Small intestine (tissue), 16 donors: ENCODE data around the gene KDM4B. TPM values are rescaled to one million over a fixed set of nuclear protein-coding genes. Genes with fewer than 3 reads are reported as not detected.

Source experiments
- DNase-seq, 2 donors: peaks; one replicate each; pipeline versions ENCODE4 v3.0.0 to v3.0.0-alpha.2; 2013
- FAIRE-seq: peaks from 2 replicates; lab custom pipeline; 2012; peaks lifted over from hg19 to GRCh38; lab: Jason Lieb, UNC
- H3K27ac ChIP-seq, 3 donors: one replicate each; pipeline ENCODE4 v1.5.1; 2013; ENCODE audit warnings: low read length in 2 of 3, mild to moderate bottlenecking in 2 of 3, control low read depth in 1 of 3, inconsistent platforms in 1 of 3, low read depth in 1 of 3, moderate library complexity in 1 of 3
- H3K27me3 ChIP-seq, 3 donors: one replicate each; pipeline ENCODE4 v1.6.1; 2013; ENCODE audit warnings: low read length in 3 of 3, inconsistent platforms in 1 of 3; ENCODE audit not compliant: control insufficient read depth in 3 of 3, insufficient read depth in 3 of 3
- H3K36me3 ChIP-seq, 3 donors: one replicate each; pipeline ENCODE4 v1.6.1; 2013; ENCODE audit warnings: low read length in 3 of 3, inconsistent platforms in 1 of 3, low read depth in 1 of 3, mild to moderate bottlenecking in 1 of 3, moderate library complexity in 1 of 3; ENCODE audit not compliant: control insufficient read depth in 3 of 3, insufficient read depth in 2 of 3
- H3K4me1 ChIP-seq, 3 donors: one replicate each; pipeline ENCODE4 v1.6.1; 2013; ENCODE audit warnings: low read length in 2 of 3, inconsistent platforms in 1 of 3, low read depth in 1 of 3, mild to moderate bottlenecking in 1 of 3, moderate library complexity in 1 of 3; ENCODE audit not compliant: control insufficient read depth in 3 of 3, insufficient read depth in 2 of 3
- H3K4me3 ChIP-seq, 3 donors: one replicate each; pipeline ENCODE4 v1.5.1; 2013; ENCODE audit warnings: low read length in 3 of 3, control low read depth in 1 of 3, inconsistent platforms in 1 of 3, low read depth in 1 of 3, mild to moderate bottlenecking in 1 of 3, moderate library complexity in 1 of 3
- H3K9me3 ChIP-seq, 2 donors: one replicate each; pipeline ENCODE4 v1.6.1; 2013; ENCODE audit warnings: low read depth in 1 of 2, low read length in 1 of 2; ENCODE audit not compliant: control insufficient read depth in 2 of 2, insufficient read depth in 1 of 2
- WGBS, 3 donors: extraction: QIAGEN DNeasy Blood & Tissue Kit; methylation state at CpG; one replicate each; pipeline ENCODE4 v1.1.7; 2013; 5-methylcytosine and 5-hydroxymethylcytosine counted together
- long read RNA-seq, 10 donors: transcript quantifications; one replicate each; lab custom pipeline, GENCODE V29; 2026
- polyA plus RNA-seq, 4 donors: library from polyadenylated mRNA; stranded (reverse) in 3 of 4; unstranded in 1 of 4; fragments of 200-250 nt in 3 of 4; fragments of 120-200 nt in 1 of 4; gene quantifications; one replicate each; pipeline versions ENCODE4 v1.2.1 to v1.2.3, GENCODE V29; 2013
- donor health status: healthy with polysubstance abuse.
- donor health status: control.
- donor health status: control.
- donor health status: Bipolar disorder and iron deficiency.
- donor health status: healthy.

KDM4B gene
- 10 to 100 TPM in 2 of 4 donors, 1 to 10 TPM in 2; 8.1 to 12.0 (median 10.6) TPM for polyA plus RNA-seq
- long read RNA-seq, donor 1, result 0 reads
- long read RNA-seq, donor 2, full-length matches to known transcripts, result 2 of 2 reads
- long read RNA-seq, donor 2, partial matches to known transcripts, result 0 of 2 reads
- long read RNA-seq, donor 2, other reads (novel, unspliced or antisense), result 0 of 2 reads
- long read RNA-seq, donor 3, full-length matches to known transcripts, result 3 of 3 reads
- long read RNA-seq, donor 3, partial matches to known transcripts, result 0 of 3 reads
- long read RNA-seq, donor 3, other reads (novel, unspliced or antisense), result 0 of 3 reads
- long read RNA-seq, donor 4, result 0 reads
- long read RNA-seq, donor 5, result 0 reads
- long read RNA-seq, donor 6, result 0 reads
- long read RNA-seq, donor 7, full-length matches to known transcripts, result 4 of 4 reads
- long read RNA-seq, donor 7, partial matches to known transcripts, result 0 of 4 reads
- long read RNA-seq, donor 7, other reads (novel, unspliced or antisense), result 0 of 4 reads
- long read RNA-seq, donor 8, result 0 reads
- long read RNA-seq, donor 9, full-length matches to known transcripts, result 1 of 1 reads
- long read RNA-seq, donor 9, partial matches to known transcripts, result 0 of 1 reads
- long read RNA-seq, donor 9, other reads (novel, unspliced or antisense), result 0 of 1 reads
- long read RNA-seq, donor 10, full-length matches to known transcripts, result 2 of 2 reads
- long read RNA-seq, donor 10, partial matches to known transcripts, result 0 of 2 reads
- long read RNA-seq, donor 10, other reads (novel, unspliced or antisense), result 0 of 2 reads

DNA sequence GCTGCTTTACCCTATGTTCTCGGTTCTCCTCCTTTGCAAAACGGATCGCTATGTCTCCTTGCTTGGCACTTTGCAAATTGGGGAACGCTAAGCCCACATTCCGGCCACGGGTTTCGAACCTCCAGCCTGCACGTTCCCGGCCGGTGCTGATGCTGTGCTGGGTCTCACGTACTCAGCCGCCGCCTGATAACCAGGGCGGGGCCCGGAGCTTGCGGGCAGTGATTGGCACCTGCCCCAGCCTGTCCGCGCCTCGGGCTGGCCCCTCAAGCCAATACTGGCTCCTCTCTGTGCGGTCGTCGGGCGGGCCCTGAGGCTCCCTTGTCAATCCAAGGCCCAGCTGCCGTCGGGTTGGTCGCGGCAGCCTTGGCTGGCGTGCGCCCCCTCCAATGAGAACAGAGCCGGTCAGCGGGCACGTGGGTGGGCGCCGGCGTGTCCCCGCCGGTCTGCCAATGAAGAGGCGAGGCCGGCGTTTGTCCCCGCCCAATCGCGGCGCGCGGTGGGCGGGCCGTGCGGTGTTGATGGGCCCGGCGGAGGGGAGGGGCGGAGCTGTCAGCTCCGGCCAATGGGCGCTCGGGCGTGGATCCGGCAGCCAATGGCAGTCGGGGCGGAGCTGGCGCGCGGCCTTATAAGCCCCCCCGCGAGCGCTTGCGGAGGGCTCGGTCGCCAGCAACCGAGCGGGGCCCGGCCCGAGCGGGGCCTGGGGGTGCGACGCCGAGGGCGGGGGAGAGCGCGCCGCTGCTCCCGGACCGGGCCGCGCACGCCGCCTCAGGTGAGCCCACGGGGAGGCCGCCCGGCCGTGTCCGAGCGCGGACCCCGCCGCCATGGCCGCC lies at the start of gene KDM4B:
TSS of gene KDM4B (plus strand) at position 652 of the 830 bp plus-strand sequence. CDS start 63,778 bp downstream, outside the sequence.
- Histone ChIP-seq H3K9me3 (no peaks in the 10 kb centered on the region), H3K27me3 (no peaks in the 10 kb centered on the region), H3K4me1 (peaks cover 0 to 24% (median 4%) of the 10 kb centered on the region in 3 donors), H3K4me3 (peak within 1 kb of the TSS; percentile 67 to 88 (median 69)), H3K36me3 (peaks cover 0 to 8% (median 0%) of the 10 kb centered on the region in 3 donors), H3K27ac (peak within 1 kb of the TSS; percentile 2 to 72 (median 65))
- DNase-seq, result peak; percentile 99 to 100
- WGBS, 3 donors, result 1% methylated on average over 44 to 96 of the region's 96 CpGs
- FAIRE-seq, result no peak

DNA sequence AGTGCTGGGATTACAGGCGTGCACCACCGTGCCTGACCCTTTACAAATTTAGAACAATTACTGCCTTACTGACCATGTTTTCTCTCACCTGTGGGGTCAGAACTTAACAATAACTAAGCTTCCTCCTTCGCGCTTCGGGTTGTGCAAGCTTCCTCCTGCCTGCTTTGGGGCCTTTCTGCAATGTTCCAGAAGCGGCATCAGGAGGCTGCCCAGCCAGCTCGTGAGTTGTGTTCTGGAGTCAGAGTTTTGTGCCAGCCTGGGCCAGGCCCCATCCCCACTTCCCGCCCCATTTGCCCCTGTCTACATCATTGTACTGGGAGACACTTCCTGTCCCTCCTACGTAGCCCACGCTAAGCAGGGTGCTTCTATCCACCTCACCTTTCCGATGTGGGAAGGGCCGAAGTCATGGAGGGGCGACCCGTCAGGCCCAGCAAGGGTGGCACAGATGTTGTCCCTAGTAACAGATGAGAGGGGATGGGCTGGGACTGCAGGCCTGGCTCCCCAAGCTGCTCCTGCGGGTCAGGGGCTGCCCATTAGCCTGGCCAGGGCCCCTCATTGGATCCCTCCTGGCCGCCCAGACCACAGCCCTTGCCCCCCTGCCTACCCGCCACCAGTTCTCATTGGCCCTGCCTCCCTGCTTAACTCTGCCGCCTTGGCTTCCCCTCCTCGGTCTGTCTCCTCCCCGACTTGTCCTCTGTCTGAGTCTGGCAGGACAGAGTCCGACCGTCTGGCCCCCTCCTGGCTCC lies 46.2 kb upstream of the KDM4B start:
- Histone ChIP-seq H3K9me3 (no peaks in the 10 kb centered on the region), H3K4me3 (no peak overlapping the region), H3K36me3 (peaks cover 0 to 28% (median 2%) of the 10 kb centered on the region in 3 donors), H3K4me1 (no peaks in the 10 kb centered on the region), H3K27me3 (no peaks in the 10 kb centered on the region), H3K27ac (no peak overlapping the region)
- WGBS, 3 donors, result 89 to 91% (median 90%) methylated on average over 20 to 22 of the region's 22 CpGs
- DNase-seq (no peak), FAIRE-seq (no peak)

DNA sequence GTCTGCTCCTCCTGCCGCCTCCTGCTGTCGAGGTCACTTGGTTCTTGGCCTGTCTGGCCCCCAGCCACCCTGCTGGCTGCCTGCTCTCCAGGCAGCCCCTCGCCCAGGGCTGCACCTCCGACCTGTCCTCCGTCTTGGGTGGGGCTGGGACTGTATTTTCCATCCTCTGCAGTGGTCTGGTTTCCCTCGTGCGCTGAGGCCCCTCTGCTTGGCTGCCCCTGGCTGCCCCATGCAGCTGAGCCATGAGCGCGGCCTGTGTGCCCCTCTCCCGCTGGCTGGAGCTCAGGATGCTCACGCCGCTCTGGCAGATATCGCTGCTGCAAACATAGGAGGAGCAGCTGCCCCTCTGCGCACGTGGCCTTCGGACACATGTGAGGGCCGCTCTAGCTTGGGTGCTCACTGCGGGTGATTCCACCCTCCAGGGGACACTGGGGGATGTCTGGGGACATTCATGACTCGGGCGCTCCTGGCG lies 45.6 kb upstream of the KDM4B start:
- H3K27ac ChIP-seq, result no peak overlapping the region
- no peaks in the 10 kb centered on the region for H3K27me3 ChIP-seq
- H3K36me3 ChIP-seq, result peaks cover 0 to 28% (median 2%) of the 10 kb centered on the region in 3 donors
- FAIRE-seq (no peak), DNase-seq (no peak)
- WGBS, 3 donors, result 92 to 94% (median 94%) methylated on average over 18 to 21 of the region's 21 CpGs
- H3K4me1 ChIP-seq, result no peaks in the 10 kb centered on the region
- H3K9me3 ChIP-seq, result no peaks in the 10 kb centered on the region
- H3K4me3 ChIP-seq, result no peak overlapping the region

DNA sequence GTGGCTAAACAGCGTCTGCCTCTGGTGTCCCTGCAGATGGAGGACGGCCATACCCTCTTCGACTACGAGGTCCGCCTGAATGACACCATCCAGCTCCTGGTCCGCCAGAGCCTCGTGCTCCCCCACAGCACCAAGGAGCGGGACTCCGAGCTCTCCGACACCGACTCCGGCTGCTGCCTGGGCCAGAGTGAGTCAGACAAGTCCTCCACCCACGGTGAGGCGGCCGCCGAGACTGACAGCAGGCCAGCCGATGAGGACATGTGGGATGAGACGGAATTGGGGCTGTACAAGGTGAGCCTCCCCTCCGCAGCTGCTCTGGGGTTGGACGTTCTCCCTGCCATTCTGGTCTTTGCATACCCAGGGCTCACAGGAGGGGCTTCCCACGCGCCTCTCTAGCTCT lies 39.7 kb upstream of the KDM4B start:
- H3K9me3 ChIP-seq, result no peaks in the 10 kb centered on the region

DNA sequence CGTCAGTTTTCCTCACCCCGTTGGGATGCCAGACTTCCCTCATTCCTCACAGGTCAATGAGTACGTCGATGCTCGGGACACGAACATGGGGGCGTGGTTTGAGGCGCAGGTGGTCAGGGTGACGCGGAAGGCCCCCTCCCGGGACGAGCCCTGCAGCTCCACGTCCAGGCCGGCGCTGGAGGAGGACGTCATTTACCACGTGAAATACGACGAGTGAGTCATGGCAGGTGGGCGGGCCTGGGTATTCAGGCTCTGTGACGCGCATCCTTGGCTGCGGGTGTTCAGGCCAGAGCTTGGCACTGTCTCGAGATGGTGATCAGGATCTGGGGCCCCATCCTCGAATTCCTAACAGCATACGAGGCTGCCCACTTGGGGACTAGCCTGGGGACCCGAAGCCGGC lies 38.2 kb upstream of the KDM4B start:
- WGBS, 3 donors, result 92 to 93% (median 93%) methylated on average over 28 of the region's 28 CpGs
- Histone ChIP-seq H3K9me3 (no peaks in the 10 kb centered on the region), H3K27ac (no peak overlapping the region), H3K4me1 (no peaks in the 10 kb centered on the region), H3K27me3 (no peaks in the 10 kb centered on the region), H3K36me3 (peaks cover 0 to 51% (median 2%) of the 10 kb centered on the region in 3 donors), H3K4me3 (no peak overlapping the region)
- FAIRE-seq (no peak), DNase-seq (no peak)

More for the DNA sequence above, 39.7 kb upstream of the KDM4B start:
- DNase-seq (no peak), FAIRE-seq (no peak)
- H3K36me3 ChIP-seq, result peaks cover 0 to 42% (median 2%) of the 10 kb centered on the region in 3 donors
- no peaks in the 10 kb centered on the region for H3K27me3 ChIP-seq
- 93 to 98% (median 96%) methylated on average over 20 to 22 of the region's 22 CpGs for WGBS, 3 donors
- no peak overlapping the region for H3K4me3 ChIP-seq
- no peaks in the 10 kb centered on the region for H3K4me1 ChIP-seq
- no peak overlapping the region for H3K27ac ChIP-seq

DNA sequence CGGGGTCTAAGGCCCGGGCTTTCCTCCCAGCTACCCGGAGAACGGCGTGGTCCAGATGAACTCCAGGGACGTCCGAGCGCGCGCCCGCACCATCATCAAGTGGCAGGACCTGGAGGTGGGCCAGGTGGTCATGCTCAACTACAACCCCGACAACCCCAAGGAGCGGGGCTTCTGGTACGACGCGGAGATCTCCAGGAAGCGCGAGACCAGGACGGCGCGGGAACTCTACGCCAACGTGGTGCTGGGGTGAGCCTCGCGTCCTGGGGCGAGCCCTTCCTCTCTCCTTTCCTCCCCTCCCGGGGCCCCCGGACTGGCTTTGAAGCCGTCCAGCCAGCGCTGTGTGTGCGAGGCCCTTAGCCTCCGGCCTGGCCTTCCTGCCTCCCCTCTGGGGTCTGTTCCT lies 36.2 kb upstream of the KDM4B start:
- no peak overlapping the region for H3K27ac ChIP-seq
- no peaks in the 10 kb centered on the region for H3K27me3 ChIP-seq
- no peak overlapping the region for H3K4me3 ChIP-seq
- no peak for FAIRE-seq
- H3K9me3 ChIP-seq, result no peaks in the 10 kb centered on the region
- H3K36me3 ChIP-seq, result peaks cover 0 to 54% (median 0%) of the 10 kb centered on the region in 3 donors
- no peaks in the 10 kb centered on the region for H3K4me1 ChIP-seq
- no peak for DNase-seq
- 96 to 98% (median 98%) methylated on average over 26 to 32 of the region's 32 CpGs for WGBS, 3 donors

DNA sequence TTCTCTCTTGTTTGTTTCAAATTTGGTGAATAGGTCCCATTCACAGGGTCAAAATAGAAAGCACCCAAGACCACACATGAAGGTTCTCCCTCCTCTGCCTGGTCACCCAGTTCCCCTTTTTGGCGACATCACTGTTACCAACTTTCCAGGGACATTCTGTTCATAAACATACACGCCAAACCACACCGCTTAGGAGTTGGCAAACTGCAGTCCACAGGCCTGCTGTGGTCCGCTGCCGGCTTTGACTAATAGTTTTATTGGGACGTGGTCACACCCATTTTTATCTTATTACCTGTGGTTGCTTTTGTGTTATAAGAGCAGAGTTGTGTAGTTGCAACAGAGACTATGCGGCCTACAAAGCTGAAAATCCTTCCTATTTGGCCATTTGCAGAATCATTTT lies 35.4 kb upstream of the KDM4B start:
- WGBS, 3 donors, result 18 to 59% (median 51%) methylated on average over 7 of the region's 7 CpGs
- Histone ChIP-seq H3K27me3 (no peaks in the 10 kb centered on the region), H3K27ac (peak overlapping the region in 1 of 3 donors; percentile 3), H3K4me3 (no peak overlapping the region), H3K4me1 (no peaks in the 10 kb centered on the region), H3K36me3 (peaks cover 0 to 51% (median 0%) of the 10 kb centered on the region in 3 donors), H3K9me3 (no peaks in the 10 kb centered on the region)
- FAIRE-seq, result no peak
- peak; percentile 18 to 84 for DNase-seq
